HG03196 (cell line): ENCODE measurements around the gene GNAI3.
A peak's percentile ranks its signal among the peaks of the same experiment; 100 is the strongest.

Experiments
- ATAC-seq: cut with Tn5 transposase; IDR thresholded peaks from one replicate; pipeline ENCODE4 v1.9.1; 2021; ENCODE audit not compliant: unreplicated experiment

Gene GNAI3

GRCh38 chr1:109523706-109524105 lies 24.7 kb upstream of the GNAI3 start:
- no peak for ATAC-seq

- no peak for ATAC-seq
These were observed 21.2 kb upstream of the GNAI3 start for GRCh38 chr1:109527098-109527811.

- ATAC-seq: no peak
These were observed 20.3 kb upstream of the GNAI3 start for GRCh38 chr1:109527846-109528695.

- no peak for ATAC-seq
These were observed 19.7 kb upstream of the GNAI3 start for GRCh38 chr1:109528712-109529111.

- no peak for ATAC-seq
These were observed 18.4 kb upstream of the GNAI3 start for GRCh38 chr1:109529881-109530456.

- ATAC-seq: no peak
These were observed 17.8 kb upstream of the GNAI3 start for GRCh38 chr1:109530457-109531087.

- no peak for ATAC-seq
These were observed 17.0 kb upstream of the GNAI3 start for GRCh38 chr1:109531380-109531779.

- no peak for ATAC-seq
These were observed 16.5 kb upstream of the GNAI3 start for GRCh38 chr1:109531826-109532364.

- ATAC-seq: peak; percentile 72
These were observed 15.9 kb upstream of the GNAI3 start for GRCh38 chr1:109532365-109533136.

DNA sequence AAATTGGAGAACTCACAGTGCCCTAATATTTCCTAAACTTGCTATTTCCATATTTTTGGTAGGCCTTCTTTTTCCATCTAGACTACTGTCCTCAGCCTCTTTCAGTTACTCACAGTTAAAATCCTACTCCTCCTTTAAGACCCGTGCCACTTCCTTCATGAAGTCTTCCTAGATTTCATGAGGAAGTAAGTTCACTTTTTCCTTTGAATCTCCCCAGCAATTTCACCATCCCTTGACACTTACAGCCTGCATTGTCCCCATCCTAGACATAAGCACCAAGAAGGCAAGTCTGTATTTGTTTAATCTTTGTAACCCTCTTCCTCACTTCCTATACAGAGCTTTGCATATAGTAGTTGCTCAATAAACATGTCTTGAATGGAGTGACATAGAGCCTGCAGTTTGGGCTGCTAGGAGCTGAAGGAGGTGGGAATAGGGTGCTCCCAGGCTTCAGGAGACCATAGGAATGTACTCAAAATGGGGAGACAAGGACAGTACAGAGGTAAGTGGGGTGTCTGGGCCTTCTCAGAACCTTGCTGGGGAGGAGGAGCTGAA lies 14.0 kb upstream of the GNAI3 start:
- no peak for ATAC-seq

DNA sequence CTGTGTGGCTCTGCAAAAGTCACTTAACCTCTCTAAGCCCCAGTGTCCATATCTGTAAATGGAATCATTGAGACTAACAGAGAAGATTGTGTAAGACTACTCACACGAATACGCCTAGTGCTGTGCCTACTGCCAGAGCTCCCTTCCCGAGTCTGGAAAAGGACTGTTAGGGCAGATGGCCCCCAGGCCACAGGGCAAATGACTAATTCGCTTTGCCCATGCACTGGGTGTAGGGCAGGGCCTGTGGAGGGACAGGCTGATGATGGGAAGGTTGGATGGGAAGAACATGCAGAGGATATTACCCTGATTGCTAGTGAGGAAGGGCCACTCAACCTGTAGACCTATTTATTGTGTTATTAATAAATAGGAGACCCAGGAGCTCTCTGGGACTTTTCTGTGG lies 12.9 kb upstream of the GNAI3 start:
- ATAC-seq: no peak

GRCh38 chr1:109535971-109536491 lies 12.4 kb upstream of the GNAI3 start:
- no peak for ATAC-seq

GRCh38 chr1:109537450-109538178 lies 10.8 kb upstream of the GNAI3 start:
- no peak for ATAC-seq

- ATAC-seq: no peak
These were observed 9.4 kb upstream of the GNAI3 start for GRCh38 chr1:109538827-109539555.

DNA sequence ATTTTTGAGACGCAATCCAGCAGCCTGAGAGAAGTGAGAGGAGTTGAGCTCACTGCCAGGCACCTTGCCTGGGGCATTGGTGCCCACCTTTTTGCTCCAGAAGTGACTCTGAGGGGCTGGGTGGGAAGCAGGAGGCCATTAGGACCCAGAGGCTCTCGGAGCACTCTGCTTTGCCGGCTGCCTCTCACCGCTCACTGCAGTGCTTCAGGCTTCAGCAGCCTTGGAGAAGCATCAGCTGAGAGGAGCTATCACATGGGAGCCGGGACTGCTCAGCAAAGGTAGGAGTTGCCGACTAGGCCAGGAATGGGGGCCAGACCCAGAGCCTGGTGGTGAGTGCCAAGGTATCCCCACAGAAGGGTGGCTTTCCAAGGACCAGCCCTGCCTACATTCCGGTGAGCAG lies 8.7 kb upstream of the GNAI3 start, which contains the start of gene GPR61:
TSS of gene GPR61 (plus strand) at position 197 of the 400 bp plus-strand sequence. CDS start 3,151 bp downstream, outside the sequence.
- ATAC-seq: no peak

GRCh38 chr1:109541102-109541501 lies 7.3 kb upstream of the GNAI3 start:
- no peak for ATAC-seq

DNA sequence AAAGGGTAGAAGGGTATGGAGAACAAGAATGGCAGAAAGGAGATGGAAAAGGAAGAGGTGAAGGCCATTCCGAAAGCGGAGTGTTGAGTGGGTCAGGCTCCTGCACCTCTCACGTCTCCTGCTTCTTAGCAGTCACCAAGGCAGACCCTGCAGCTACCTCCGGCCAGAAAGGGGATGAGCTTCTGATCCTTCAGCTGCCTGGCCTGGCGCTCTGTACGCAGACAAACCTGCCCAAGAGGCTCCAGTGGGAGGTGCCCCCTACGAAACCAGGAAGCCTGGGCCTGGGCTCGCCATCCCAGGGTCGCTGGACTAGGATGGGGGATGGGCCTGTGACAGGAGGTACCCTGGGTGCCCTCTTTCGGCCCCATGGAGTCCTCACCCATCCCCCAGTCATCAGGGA lies 5.8 kb upstream of the GNAI3 start:
- ATAC-seq: no peak

GRCh38 chr1:109543283-109543987 lies 5.0 kb upstream of the GNAI3 start:
- no peak for ATAC-seq
